Mesothelial cell of epicardium (in vitro differentiated cells): Measurements from ENCODE around the gene PCDHGA4. TPM values are rescaled to one million over a fixed set of nuclear protein-coding genes. Genes with fewer than 3 reads are reported as not detected.
"Not testable (repeated sequence)": the region's sequence is repeated elsewhere in the genome, so short reads cannot be mapped to it uniquely, and the experiment has no call there.

ENCODE experiments used
- DNase-seq, 2 experiments: peaks; one replicate each; pipeline ENCODE4 v3.0.0; 2021; ENCODE audit warnings: low spot score in 2 of 2; ENCODE audit not compliant: unreplicated experiment in 2 of 2
- H3K27ac Mint-ChIP-seq: 2 replicates; pipeline ENCODE4 v1.8.0; 2021; ENCODE audit warnings: mixed read lengths
- H3K27me3 Mint-ChIP-seq: 2 replicates; pipeline ENCODE4 v1.8.0; 2021; ENCODE audit warnings: low read depth, mixed read lengths
- H3K36me3 Mint-ChIP-seq: 2 replicates; pipeline ENCODE4 v1.8.0; 2021; ENCODE audit warnings: mixed read lengths
- H3K4me1 Mint-ChIP-seq: 2 replicates; pipeline ENCODE4 v1.8.0; 2021; ENCODE audit warnings: mixed read lengths
- H3K4me3 Mint-ChIP-seq: 2 replicates; pipeline ENCODE4 v1.8.0; 2021; ENCODE audit warnings: mild to moderate bottlenecking, moderate library complexity, mixed read lengths
- H3K9me3 Mint-ChIP-seq: 2 replicates; pipeline ENCODE4 v1.8.0; 2021; ENCODE audit warnings: mixed read lengths
- CTCF ChIP-seq: fragments of 200-600 bp; sonication (generic); IDR thresholded peaks from one replicate; pipeline ENCODE4 v1.5.0; 2021; ENCODE audit warnings: antibody characterized with exemption; ENCODE audit not compliant: unreplicated experiment
- total RNA-seq: library from RNA; stranded (reverse); gene quantifications from 3 replicates; pipeline ENCODE4 v1.2.1, GENCODE V29; 2021

The PCDHGA4 gene
- total RNA-seq: 0.86 to 1.2 TPM (median 1.1 TPM) in 3 replicates

- no peak for DNase-seq
- Mint-ChIP-seq H3K27ac (no peak within 1 kb of the TSS), H3K9me3 (peaks cover 60% of the 10 kb centered on the region), H3K36me3 (peaks cover 9% of the 10 kb centered on the region), H3K4me1 (no peaks in the 10 kb centered on the region), H3K27me3 (no peaks in the 10 kb centered on the region), H3K4me3 (no peak within 1 kb of the TSS)
- TF ChIP-seq CTCF: peak; percentile 63
These were observed at the start of gene PCDHGA4 for GRCh38 chr5:141354900-141355469. Gene PCDHGA4 (plus strand): TSS chr5:141355021. CDS start chr5:141355108, 87 bp downstream.

GRCh38 chr5:141306630-141307029 is 48.2 kb upstream of the PCDHGA4 start:
- Mint-ChIP-seq H3K9me3 (peaks cover 67% of the 10 kb centered on the region), H3K27me3 (no peaks in the 10 kb centered on the region), H3K36me3 (peaks cover 86% of the 10 kb centered on the region), H3K4me3 (no peak overlapping the region), H3K27ac (no peak overlapping the region), H3K4me1 (no peaks in the 10 kb centered on the region)
- TF ChIP-seq CTCF: no peak
- DNase-seq: no peak

- peaks cover 1% of the 10 kb centered on the region for H3K4me1 Mint-ChIP-seq
- no peak for DNase-seq
- no peak overlapping the region for H3K27ac Mint-ChIP-seq
- no peaks in the 10 kb centered on the region for H3K27me3 Mint-ChIP-seq
- no peak for TF ChIP-seq CTCF
- H3K36me3 Mint-ChIP-seq: peaks cover 86% of the 10 kb centered on the region
- H3K9me3 Mint-ChIP-seq: peaks cover 65% of the 10 kb centered on the region
- no peak overlapping the region for H3K4me3 Mint-ChIP-seq
These were observed 41.1 kb upstream of the PCDHGA4 start for GRCh38 chr5:141313711-141314110.

GRCh38 chr5:141316963-141317362 is 37.9 kb upstream of the PCDHGA4 start:
- not testable (repeated sequence) for H3K4me3 Mint-ChIP-seq, DNase-seq, H3K27ac Mint-ChIP-seq, H3K27me3 Mint-ChIP-seq, H3K4me1 Mint-ChIP-seq
- peaks cover 74% of the 10 kb centered on the region for H3K36me3 Mint-ChIP-seq
- H3K9me3 Mint-ChIP-seq: peaks cover 68% of the 10 kb centered on the region

GRCh38 chr5:141319202-141319601 is 35.6 kb upstream of the PCDHGA4 start:
- peaks cover 58% of the 10 kb centered on the region for H3K36me3 Mint-ChIP-seq
- no peak for TF ChIP-seq CTCF
- no peak for DNase-seq
- H3K4me1 Mint-ChIP-seq: peaks cover 6% of the 10 kb centered on the region
- H3K4me3 Mint-ChIP-seq: peak overlapping the region; percentile 99
- H3K27ac Mint-ChIP-seq: peak overlapping the region; percentile 100
- H3K9me3 Mint-ChIP-seq: peaks cover 60% of the 10 kb centered on the region
- no peaks in the 10 kb centered on the region for H3K27me3 Mint-ChIP-seq

- TF ChIP-seq CTCF: no peak
- Mint-ChIP-seq H3K36me3 (peaks cover 53% of the 10 kb centered on the region), H3K4me1 (peaks cover 6% of the 10 kb centered on the region), H3K9me3 (peaks cover 58% of the 10 kb centered on the region), H3K27me3 (no peaks in the 10 kb centered on the region), H3K4me3 (peak overlapping the region; percentile 99), H3K27ac (peak overlapping the region; percentile 100)
- no peak for DNase-seq
These were observed 35.1 kb upstream of the PCDHGA4 start for GRCh38 chr5:141319699-141320098.
